OCI-LY1 (cell line): ENCODE results near the gene XPR1.

Experiments
- H2AFZ ChIP-seq: fragments of 200-600 bp; sonication (generic), shearing (Covaris generic); 2 replicates; pipeline ENCODE4 v1.6.0; 2014; ENCODE audit warnings: antibody characterized with exemption, mild to moderate bottlenecking, low read length
- H3F3A ChIP-seq: fragments of 200-600 bp; sonication (generic), shearing (Covaris generic); 2 replicates; pipeline ENCODE4 v1.6.0; 2014; ENCODE audit warnings: mild to moderate bottlenecking, antibody characterized with exemption, low read length, moderate library complexity; ENCODE audit not compliant: insufficient read depth
- H3K27ac ChIP-seq: fragments of 200-600 bp; sonication (generic); 2 replicates; pipeline ENCODE4 v1.5.1; 2014; ENCODE audit warnings: low read length, mixed run types, mild to moderate bottlenecking, low read depth; ENCODE audit not compliant: poor library complexity, severe bottlenecking
- H3K27me3 ChIP-seq: fragments of 200-600 bp; sonication (generic); 2 replicates; pipeline ENCODE4 v1.6.0; 2014; ENCODE audit warnings: antibody characterized with exemption, mild to moderate bottlenecking, low read length, moderate library complexity; ENCODE audit not compliant: insufficient read depth
- H3K36me3 ChIP-seq: fragments of 200-600 bp; sonication (generic); 2 replicates; pipeline ENCODE4 v1.6.1; 2014; ENCODE audit warnings: mild to moderate bottlenecking, antibody characterized with exemption, low read length, moderate library complexity, mixed read lengths; ENCODE audit not compliant: insufficient read depth
- H3K4me1 ChIP-seq: fragments of 200-600 bp; sonication (generic); 2 replicates; pipeline ENCODE4 v1.5.1; 2014; ENCODE audit warnings: mild to moderate bottlenecking, low read length, moderate library complexity; ENCODE audit not compliant: insufficient read depth, severe bottlenecking
- H3K4me2 ChIP-seq: fragments of 200-600 bp; sonication (generic), shearing (Covaris generic); 2 replicates; pipeline ENCODE4 v1.6.1; 2014; ENCODE audit warnings: low read length
- H3K4me3 ChIP-seq: fragments of 200-600 bp; sonication (generic); 2 replicates; pipeline ENCODE4 v1.5.1; 2014; ENCODE audit warnings: low read length, low read depth, mild to moderate bottlenecking, mixed read lengths; ENCODE audit not compliant: poor library complexity, severe bottlenecking
- H3K79me2 ChIP-seq: fragments of 200-600 bp; shearing (Covaris generic); 2 replicates; pipeline ENCODE4 v1.6.1; 2016; ENCODE audit warnings: mixed run types, low read length, mixed read lengths; ENCODE audit not compliant: insufficient read depth
- H3K9ac ChIP-seq: fragments of 200-600 bp; sonication (generic), shearing (Covaris generic); 2 replicates; pipeline ENCODE4 v1.6.1; 2014; ENCODE audit warnings: mild to moderate bottlenecking, low read length, mixed read lengths
- H3K9me2 ChIP-seq: fragments of 200-600 bp; sonication (generic), shearing (Covaris generic); 2 replicates; pipeline ENCODE4 v1.6.1; 2014; ENCODE audit warnings: low read depth, mild to moderate bottlenecking, low read length, mixed read lengths
- H3K9me3 ChIP-seq: fragments of 200-600 bp; shearing (Covaris generic); 2 replicates; pipeline ENCODE4 v1.6.1; 2014; ENCODE audit warnings: low read length, mixed read lengths
- H4K20me1 ChIP-seq: fragments of 200-600 bp; sonication (generic), shearing (Covaris generic); 2 replicates; pipeline ENCODE4 v1.6.0; 2016; ENCODE audit warnings: mild to moderate bottlenecking, low read length; ENCODE audit not compliant: insufficient read depth
- EZH2 ChIP-seq: fragments of 200-600 bp; sonication (generic), shearing (Covaris generic); IDR thresholded peaks from 2 replicates; pipeline ENCODE4 v1.8.0; 2017; ENCODE audit warnings: borderline replicate concordance, mixed run types, mild to moderate bottlenecking, antibody characterized with exemption, low read length, moderate library complexity, mixed read lengths
- TF ChIP-seq, protein P1 (sequence below): fragments of 200-600 bp; sonication (generic), shearing (Covaris generic); IDR thresholded peaks from 2 replicates; pipeline ENCODE4 v1.5.1; 2017; ENCODE audit warnings: mild to moderate bottlenecking, antibody characterized with exemption, low read length, moderate library complexity, mixed read lengths

XPR1 gene

DNA sequence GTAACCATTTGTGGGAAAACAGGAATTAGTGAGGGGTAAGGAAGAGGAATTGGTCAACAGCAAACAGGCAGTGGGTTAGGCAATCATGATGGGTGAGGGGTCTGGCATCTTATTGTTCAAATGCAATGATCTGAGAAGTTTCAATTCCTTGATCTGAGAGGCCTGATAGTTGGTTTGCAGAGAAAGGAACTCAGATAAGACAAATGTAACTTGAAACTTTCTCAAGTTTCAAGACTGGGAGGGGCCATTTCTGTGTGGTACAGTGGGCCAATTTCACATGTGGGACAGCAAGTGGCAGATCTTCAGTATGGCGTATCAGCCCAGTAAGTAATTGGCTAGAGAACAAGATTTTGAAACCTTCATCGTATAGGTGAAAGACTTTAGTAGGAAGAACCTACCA, 102.5 kb downstream of the XPR1 start:
- no peak for TF ChIP-seq EZH2
- TF ChIP-seq, protein P1, sequence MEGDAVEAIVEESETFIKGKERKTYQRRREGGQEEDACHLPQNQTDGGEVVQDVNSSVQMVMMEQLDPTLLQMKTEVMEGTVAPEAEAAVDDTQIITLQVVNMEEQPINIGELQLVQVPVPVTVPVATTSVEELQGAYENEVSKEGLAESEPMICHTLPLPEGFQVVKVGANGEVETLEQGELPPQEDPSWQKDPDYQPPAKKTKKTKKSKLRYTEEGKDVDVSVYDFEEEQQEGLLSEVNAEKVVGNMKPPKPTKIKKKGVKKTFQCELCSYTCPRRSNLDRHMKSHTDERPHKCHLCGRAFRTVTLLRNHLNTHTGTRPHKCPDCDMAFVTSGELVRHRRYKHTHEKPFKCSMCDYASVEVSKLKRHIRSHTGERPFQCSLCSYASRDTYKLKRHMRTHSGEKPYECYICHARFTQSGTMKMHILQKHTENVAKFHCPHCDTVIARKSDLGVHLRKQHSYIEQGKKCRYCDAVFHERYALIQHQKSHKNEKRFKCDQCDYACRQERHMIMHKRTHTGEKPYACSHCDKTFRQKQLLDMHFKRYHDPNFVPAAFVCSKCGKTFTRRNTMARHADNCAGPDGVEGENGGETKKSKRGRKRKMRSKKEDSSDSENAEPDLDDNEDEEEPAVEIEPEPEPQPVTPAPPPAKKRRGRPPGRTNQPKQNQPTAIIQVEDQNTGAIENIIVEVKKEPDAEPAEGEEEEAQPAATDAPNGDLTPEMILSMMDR: no peak
- Histone ChIP-seq H3K79me2 (no peaks in the 10 kb centered on the region), H3K36me3 (no peaks in the 10 kb centered on the region), H4K20me1 (no peaks in the 10 kb centered on the region), H3F3A (no peaks in the 10 kb centered on the region), H3K9me3 (peaks cover 8% of the 10 kb centered on the region; the same call in 1 of the 2 replicates), H3K9ac (no peak overlapping the region), H3K9me2 (no peaks in the 10 kb centered on the region), H3K4me3 (no peak overlapping the region), H3K27ac (no peak overlapping the region), H3K4me1 (no peaks in the 10 kb centered on the region), H3K4me2 (no peak overlapping the region), H2AFZ (no peak overlapping the region), H3K27me3 (no peaks in the 10 kb centered on the region)

DNA sequence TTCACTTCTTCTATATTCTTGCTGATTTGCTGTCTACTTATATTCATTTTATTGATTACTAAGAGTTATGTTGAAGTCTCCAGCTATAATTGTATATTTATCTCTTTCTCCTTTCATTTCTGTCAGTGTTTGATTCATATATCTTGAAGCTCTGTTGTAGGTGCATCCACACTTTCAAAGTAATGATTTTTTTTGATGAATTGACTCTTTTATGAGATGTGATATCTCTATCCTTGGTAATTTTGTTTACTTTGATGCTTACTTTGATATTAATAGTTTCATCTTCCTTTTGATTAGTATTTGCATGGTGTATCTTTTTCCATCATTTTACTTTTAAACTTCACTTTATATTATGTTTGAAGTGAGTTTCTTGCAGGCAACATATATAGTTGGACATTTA, 110.8 kb downstream of the XPR1 start:
- Histone ChIP-seq H4K20me1 (no peaks in the 10 kb centered on the region), H3K79me2 (no peaks in the 10 kb centered on the region), H3K27ac (no peak overlapping the region), H3K9me3 (0 out of 2 replicates have a peak, but pooled peaks cover 5% of the 10 kb centered on the region), H3K4me1 (no peaks in the 10 kb centered on the region), H3K27me3 (no peaks in the 10 kb centered on the region), H3K4me2 (no peak overlapping the region), H3K9me2 (no peaks in the 10 kb centered on the region), H3F3A (no peaks in the 10 kb centered on the region), H3K36me3 (no peaks in the 10 kb centered on the region), H2AFZ (no peak overlapping the region), H3K9ac (no peak overlapping the region), H3K4me3 (no peak overlapping the region)
- TF ChIP-seq, protein P1: no peak
- no peak for TF ChIP-seq EZH2

DNA sequence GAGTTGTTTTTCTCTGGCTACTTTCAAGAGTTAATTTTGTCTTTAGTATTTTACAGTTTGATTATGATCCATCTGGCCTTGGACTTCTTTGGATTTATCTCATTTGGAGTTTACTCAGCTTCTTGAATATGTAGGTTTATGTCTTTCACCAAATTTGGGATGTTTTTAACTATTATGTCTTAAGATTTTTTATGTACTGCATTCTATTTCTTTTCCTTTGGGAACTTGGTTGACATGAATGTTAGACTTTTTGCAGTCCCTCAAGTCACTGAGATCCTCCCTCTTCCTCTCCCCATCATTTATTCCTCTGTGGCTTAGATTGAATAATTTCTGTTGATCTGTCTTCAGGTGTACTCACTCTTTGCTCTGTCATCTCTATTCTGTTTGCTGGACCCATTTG, 112.0 kb downstream of the XPR1 start:
- H3K27ac ChIP-seq: no peak overlapping the region
- TF ChIP-seq, protein P1: no peak
- TF ChIP-seq EZH2: no peak
- H3K9me3 ChIP-seq: 0 out of 2 replicates have a peak, but pooled peaks cover 5% of the 10 kb centered on the region
- H3K4me1 ChIP-seq: no peaks in the 10 kb centered on the region
- no peaks in the 10 kb centered on the region for H3K9me2 ChIP-seq
- no peak overlapping the region for H3K4me2 ChIP-seq
- H3K4me3 ChIP-seq: no peak overlapping the region
- no peaks in the 10 kb centered on the region for H3K36me3 ChIP-seq
- no peaks in the 10 kb centered on the region for H3F3A ChIP-seq
- H4K20me1 ChIP-seq: no peaks in the 10 kb centered on the region
- no peak overlapping the region for H2AFZ ChIP-seq
- no peaks in the 10 kb centered on the region for H3K27me3 ChIP-seq
- no peak overlapping the region for H3K9ac ChIP-seq
- H3K79me2 ChIP-seq: no peaks in the 10 kb centered on the region
